GM18907 (cell line): ENCODE results near the gene GAL3ST2.
"Not testable (repeated sequence)": the region's sequence is repeated elsewhere in the genome, so short reads cannot be mapped to it uniquely, and the experiment has no call there.

Experiments
- ATAC-seq: cut with Tn5 transposase; IDR thresholded peaks from one replicate; pipeline ENCODE4 v1.9.1; 2021; ENCODE audit warnings: mild to moderate bottlenecking, moderate library complexity; ENCODE audit not compliant: unreplicated experiment

The GAL3ST2 gene

DNA sequence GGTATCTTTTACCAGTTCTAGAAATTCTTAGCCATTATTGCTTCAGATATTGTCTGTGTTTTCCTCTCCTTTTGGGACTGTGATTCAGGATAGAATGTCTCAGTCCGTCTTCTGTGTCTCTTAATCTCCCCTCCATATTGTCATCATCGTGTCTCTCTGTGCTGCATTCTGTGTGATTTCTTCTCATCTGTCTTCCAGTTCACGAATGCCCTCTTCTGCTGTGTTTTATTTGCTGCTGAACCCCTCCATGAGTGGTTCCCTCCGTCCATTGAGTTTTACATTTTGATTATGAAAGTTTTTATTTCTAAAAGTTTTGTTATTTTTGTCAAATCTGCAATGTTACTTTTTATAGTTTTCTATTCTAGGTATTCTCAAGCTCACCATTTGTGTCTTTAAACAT, 30.5 kb upstream of the GAL3ST2 start:
- ATAC-seq, result no peak

- ATAC-seq, result no peak
Observed at GRCh38 chr2:241748468-241749256, 28.0 kb upstream of the GAL3ST2 start.

DNA sequence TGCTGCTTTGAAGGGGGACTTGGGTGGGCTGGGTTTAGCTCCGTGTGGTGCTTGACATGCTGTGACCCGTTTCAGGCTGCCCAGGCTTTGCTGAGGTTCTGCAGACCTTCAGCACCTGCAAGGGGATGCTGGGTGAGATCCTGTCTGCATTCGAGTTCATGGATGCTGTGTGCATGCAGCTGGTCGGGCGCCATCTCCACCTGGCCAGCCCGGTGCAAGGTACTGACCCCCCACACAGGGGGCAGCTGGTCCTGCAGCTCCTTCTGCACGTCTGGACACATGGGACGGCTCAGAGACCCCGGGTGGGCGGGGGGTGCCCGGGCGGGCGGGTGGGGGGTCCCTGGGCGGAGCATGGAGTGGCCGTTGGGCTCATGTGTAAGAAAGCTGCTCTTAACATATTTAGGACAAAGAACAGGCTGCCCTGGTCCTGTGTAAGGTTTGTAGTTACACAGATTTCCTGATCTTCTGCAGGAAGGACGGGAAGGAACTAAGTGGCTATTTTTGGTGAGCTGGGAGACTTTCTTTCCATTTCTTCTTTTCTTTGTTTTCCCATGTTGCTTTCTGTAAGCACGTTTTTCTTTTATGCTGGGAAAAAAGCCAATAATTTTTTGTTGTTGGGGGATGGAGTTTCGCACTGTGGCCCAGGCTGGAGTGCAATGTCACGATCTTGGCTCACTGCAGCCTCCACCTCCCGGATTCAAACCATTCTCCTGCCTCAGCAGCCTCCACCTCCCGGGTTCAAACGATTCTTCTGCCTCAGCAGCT, 26.4 kb upstream of the GAL3ST2 start:
- no peak for ATAC-seq

GRCh38 chr2:241751152-241751551, 25.5 kb upstream of the GAL3ST2 start:
- ATAC-seq, result no peak

GRCh38 chr2:241751776-241752175, 24.8 kb upstream of the GAL3ST2 start:
- ATAC-seq, result no peak

DNA sequence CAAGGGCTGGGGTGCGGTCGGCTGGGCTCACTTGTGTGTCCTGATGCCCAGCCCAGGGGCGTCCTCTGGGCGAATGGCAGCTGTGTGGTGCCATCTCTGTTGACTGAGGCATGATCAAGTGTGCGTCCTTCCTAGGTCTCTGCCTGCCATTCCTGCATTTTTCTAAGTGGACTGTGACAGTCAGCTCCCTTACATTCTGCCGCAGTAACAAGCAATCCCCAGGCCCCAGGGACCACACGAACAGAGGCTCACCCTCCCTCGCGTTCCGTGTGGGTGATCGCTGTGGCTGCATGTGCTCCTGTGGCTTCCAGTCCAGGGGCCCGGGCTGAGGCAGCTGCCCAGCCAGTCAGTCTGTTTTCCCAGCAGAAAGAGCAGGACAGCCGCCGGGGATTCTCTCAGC, 24.4 kb upstream of the GAL3ST2 start:
- ATAC-seq, result no peak

DNA sequence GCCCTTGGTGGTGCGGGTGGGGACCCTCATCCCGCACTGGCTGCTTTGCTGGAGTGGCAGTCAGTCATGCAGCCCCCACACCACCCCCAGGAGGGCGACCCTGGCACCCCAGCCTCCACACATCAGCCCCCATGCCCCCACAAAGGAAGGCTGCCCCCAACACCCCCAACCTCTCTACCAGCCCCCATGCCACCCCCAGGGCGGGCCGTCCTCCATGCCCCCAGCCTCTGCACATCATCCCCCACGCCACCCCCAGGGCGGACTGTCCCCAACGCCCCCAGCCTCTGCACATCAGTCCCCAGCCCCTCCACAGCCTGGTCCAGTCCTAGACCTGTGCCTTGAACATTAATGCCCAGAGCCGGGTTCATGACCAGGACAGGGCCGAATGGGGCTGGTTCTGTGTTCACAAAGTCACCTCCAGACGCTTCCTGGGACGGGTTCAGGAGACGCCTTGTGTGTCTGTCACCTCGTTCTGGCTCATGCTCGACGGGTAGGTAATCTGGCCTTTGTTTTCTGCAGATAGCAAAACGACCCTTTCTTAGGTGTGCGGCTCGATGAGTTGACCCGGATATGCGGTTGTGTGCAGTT, 23.8 kb upstream of the GAL3ST2 start:
- no peak for ATAC-seq

DNA sequence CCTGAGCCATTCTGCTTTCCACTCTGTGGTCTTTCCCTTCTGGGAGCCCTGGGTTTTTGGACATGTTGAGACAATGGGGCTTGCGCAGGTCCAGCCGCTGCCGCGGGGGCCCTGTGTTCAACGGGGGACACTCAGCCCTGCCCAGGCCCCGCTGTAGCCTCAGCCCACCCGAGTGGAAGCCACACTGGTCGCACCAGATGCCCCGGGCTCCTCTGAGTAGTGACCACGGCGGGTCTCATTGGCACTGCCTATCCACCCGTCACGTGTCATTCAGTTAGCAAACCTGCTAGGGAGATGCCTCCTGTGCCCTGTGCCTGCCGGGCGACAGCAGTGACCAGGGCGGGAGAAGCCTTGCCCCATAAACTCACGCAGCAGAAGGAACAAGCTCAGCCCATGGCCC, 23.1 kb upstream of the GAL3ST2 start:
- no peak for ATAC-seq

GRCh38 chr2:241754042-241754441, 22.6 kb upstream of the GAL3ST2 start:
- ATAC-seq, result no peak

- ATAC-seq, result no peak
Observed at GRCh38 chr2:241755166-241755565, 21.5 kb upstream of the GAL3ST2 start.

DNA sequence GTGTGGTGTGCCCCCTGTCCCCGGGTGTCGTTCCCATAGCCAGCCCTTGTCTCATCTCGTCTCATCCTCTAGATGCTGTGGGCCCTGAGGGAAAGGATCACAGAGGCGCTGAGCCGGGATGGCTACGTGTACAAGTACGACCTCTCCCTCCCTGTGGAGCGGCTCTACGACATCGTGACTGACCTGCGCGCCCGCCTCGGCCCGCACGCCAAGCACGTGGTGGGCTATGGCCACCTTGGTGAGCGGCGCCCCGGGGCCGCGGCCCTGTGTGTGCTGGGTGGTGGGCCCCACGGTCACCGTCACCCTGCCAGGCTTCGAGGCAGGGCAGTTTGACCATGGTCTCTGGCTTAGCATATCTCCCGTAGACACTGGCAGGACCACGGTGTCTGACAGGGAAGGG, 20.8 kb upstream of the GAL3ST2 start:
- ATAC-seq, result no peak

DNA sequence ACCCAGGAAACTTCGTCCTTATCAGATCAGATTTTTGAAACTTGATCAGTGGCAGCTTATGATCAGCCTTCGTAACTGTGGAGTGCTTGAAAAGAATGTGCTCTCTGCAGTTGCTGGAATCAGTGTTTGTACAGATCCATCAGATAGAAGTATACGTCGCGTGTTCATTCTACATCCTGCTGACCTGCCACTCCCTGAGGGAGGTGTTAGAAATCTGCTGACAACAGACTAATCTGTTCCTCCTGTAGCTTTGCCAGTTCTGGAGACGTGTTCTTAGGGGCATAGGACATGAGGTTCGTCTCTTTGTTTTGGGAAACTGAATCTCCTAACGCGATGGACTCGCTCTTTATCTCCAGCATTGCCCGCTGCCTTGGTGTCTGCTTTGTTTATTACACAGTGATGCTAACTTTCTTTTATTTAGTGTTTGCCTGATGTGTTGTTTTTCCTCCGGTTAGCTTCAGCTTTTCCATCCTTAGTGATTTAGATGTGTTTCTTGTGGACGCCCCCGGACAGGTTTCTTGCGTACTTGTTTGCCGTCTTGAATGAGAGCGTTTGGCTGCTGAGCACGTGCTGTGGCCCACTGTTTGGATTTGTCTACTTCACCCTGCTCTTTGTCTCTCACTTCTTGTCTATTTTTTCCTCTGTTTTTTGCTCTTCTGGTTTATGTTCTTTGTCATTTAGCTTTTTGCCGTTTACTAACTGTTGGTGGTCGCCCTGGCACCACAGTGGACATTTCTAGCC, 17.4 kb upstream of the GAL3ST2 start:
- ATAC-seq, result no peak

DNA sequence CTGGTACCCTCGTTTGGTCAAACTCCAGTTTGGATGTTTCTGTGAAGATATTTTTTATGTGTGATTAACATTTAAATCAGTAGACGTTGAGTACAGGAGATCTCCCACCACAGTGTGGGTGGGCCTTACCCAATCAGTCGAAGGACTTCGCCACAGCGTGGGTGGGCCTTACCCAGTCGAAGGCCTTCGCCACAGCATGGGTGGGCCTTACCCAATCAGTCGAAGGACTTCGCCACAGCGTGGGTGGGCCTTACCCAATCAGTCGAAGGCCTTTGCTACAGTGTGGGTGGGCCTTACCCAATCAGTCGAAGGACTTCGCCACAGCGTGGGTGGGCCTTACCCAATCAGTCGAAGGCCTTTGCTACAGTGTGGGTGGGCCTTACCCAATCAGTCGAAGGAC, 16.7 kb upstream of the GAL3ST2 start:
- ATAC-seq, result not testable (repeated sequence)

- ATAC-seq, result no peak
Observed at GRCh38 chr2:241760301-241760771, 16.3 kb upstream of the GAL3ST2 start.

GRCh38 chr2:241762321-241762932, 14.2 kb upstream of the GAL3ST2 start:
- no peak for ATAC-seq

DNA sequence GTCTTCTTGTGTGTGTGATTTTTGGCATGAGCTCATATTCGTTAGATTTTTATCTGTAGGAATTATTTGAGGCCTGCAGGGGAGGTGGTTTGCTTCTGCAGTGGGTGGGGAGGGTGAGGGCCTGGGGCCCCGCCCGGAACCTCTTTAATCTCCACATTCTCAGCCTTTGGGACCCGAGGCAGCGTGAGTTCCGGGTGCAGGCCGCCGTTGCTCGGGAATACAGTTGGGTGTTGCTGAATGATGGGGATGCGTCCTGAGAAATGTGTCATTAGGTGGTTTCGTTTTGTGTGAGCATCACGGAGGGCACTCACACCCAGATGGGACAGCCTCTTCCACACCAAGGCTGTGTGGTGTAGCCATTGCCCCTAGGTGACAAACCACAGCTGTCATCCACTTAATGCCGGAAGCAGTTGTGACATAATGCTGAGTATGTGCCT, 13.7 kb upstream of the GAL3ST2 start:
- no peak for ATAC-seq

- ATAC-seq, result no peak
Observed at GRCh38 chr2:241763551-241764274, 12.9 kb upstream of the GAL3ST2 start.

DNA sequence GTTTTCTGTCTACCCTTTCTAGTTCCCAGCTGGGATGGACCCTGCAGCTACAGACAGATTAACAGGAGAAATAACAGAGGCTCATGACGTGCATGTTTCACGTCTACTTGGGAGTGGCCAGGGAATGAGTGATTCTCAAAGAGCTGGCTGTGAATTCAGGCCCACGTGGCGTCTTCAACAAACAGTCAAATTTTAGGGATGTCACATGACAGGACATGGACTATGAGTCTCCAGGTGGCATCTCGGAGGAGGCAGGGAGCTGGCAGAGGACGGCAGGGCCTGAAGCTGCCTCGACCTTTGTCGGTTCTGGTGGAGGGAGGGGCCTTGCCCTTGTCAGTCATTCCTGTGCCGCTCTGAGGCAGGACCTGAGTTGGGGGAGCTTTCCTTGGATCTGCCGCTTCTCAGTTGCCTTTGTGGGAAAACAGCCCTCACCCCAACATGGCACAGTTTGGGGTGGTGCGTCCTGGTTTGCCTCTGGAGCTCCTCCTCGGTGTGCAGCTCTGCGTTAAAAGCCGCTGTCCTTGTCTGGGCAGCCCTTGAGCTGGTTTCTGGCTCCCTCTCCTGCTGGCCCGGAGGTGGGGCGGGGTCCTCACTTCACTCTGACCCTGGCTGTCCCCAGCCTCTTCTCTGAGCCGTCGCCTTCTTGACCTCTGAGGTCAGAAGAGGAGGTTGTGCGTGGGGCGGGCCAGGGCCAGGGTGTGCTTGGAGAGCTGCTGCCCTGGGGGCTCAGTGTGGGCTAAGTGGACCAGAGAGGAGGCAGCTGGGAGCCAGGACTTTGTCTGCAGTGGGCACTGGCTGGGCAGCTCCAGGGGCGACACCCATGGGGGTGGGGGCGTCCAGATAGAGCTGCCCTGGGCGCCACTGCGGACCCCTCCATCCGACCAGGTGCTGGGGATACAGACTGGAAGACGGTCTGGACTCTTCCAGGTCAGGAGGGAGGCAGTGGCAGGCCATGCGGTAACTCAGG, 12.1 kb upstream of the GAL3ST2 start:
- ATAC-seq, result no peak
